ENCODE results near the gene CGB7.
A peak's percentile ranks its signal among the peaks of the same experiment; 100 is the strongest.
"Not testable (repeated sequence)": the region's sequence is repeated elsewhere in the genome, so short reads cannot be mapped to it uniquely, and the experiment has no call there.

CGB7 gene

GRCh38 chr19:49042666-49043065 lies 14.9 kb downstream of the CGB7 start:
- not testable (repeated sequence) for DNase-seq (ENCODE audit: low read depth in 2 of 3, low spot score in 2 of 3)

- DNase-seq (ENCODE audit: low read depth in 2 of 3, low spot score in 2 of 3), result no peak
Observed at GRCh38 chr19:49042177-49042576, 15.4 kb downstream of the CGB7 start.

GRCh38 chr19:49039736-49040135 lies 17.8 kb downstream of the CGB7 start:
- DNase-seq (ENCODE audit: low read depth in 2 of 3, low spot score in 2 of 3), result not testable (repeated sequence)

- not testable (repeated sequence) for DNase-seq (ENCODE audit: low read depth in 2 of 3, low spot score in 2 of 3)
Observed at GRCh38 chr19:49038557-49039276, 18.8 kb downstream of the CGB7 start.

- not testable (repeated sequence) for DNase-seq (ENCODE audit: low read depth in 2 of 3, low spot score in 2 of 3)
Observed at GRCh38 chr19:49038111-49038510, 19.4 kb downstream of the CGB7 start.

- DNase-seq (ENCODE audit: low read depth in 2 of 3, low spot score in 2 of 3), result not testable (repeated sequence)
Observed at GRCh38 chr19:49036815-49037214, 20.7 kb downstream of the CGB7 start, which contains the start of gene CGB1. CGB1 (minus strand) TSS chr19:49036895; CDS start chr19:49036711, 184 bp downstream.

GRCh38 chr19:49031642-49032301 lies 25.8 kb downstream of the CGB7 start, which contains the start of gene CGB2:
CGB2 (plus strand) TSS chr19:49031890; CDS start chr19:49032096, 206 bp downstream.
- peak; percentile 71 to 93 (median 82) for DNase-seq (ENCODE audit: low read depth in 2 of 3, low spot score in 2 of 3)

- DNase-seq (ENCODE audit: low read depth in 2 of 3, low spot score in 2 of 3), result not testable (repeated sequence)
Observed at GRCh38 chr19:49030323-49030722, 27.2 kb downstream of the CGB7 start.

- not testable (repeated sequence) for DNase-seq (ENCODE audit: low read depth in 2 of 3, low spot score in 2 of 3)
Observed at GRCh38 chr19:49029749-49030148, 27.8 kb downstream of the CGB7 start.

GRCh38 chr19:49028686-49029085 lies 28.9 kb downstream of the CGB7 start:
- not testable (repeated sequence) for DNase-seq (ENCODE audit: low read depth in 2 of 3, low spot score in 2 of 3)

GRCh38 chr19:49025599-49025998 lies 31.9 kb downstream of the CGB7 start:
- DNase-seq (ENCODE audit: low read depth in 2 of 3, low spot score in 2 of 3), result not testable (repeated sequence)

GRCh38 chr19:49025088-49025487 lies 32.5 kb downstream of the CGB7 start:
- not testable (repeated sequence) for DNase-seq (ENCODE audit: low read depth in 2 of 3, low spot score in 2 of 3)

GRCh38 chr19:49024233-49024632 lies 33.3 kb downstream of the CGB7 start, which contains the start of gene CGB3:
CGB3 (minus strand) TSS chr19:49024333; CDS start chr19:49023971, 362 bp downstream.
- not testable (repeated sequence) for DNase-seq (ENCODE audit: low read depth in 2 of 3, low spot score in 2 of 3)

- no peak for DNase-seq (ENCODE audit: low read depth in 2 of 3, low spot score in 2 of 3)
Observed at GRCh38 chr19:49022116-49022515, 35.4 kb downstream of the CGB7 start.

- DNase-seq (ENCODE audit: low read depth in 2 of 3, low spot score in 2 of 3), result no peak
Observed at GRCh38 chr19:49020931-49021895, 36.3 kb downstream of the CGB7 start.

- DNase-seq (ENCODE audit: low read depth in 2 of 3, low spot score in 2 of 3), result no peak
Observed at GRCh38 chr19:49020342-49020741, 37.2 kb downstream of the CGB7 start.

GRCh38 chr19:49019242-49019932 lies 38.2 kb downstream of the CGB7 start:
- DNase-seq (ENCODE audit: low read depth in 2 of 3, low spot score in 2 of 3), result no peak

- not testable (repeated sequence) for DNase-seq (ENCODE audit: low read depth in 2 of 3, low spot score in 2 of 3)
Observed at GRCh38 chr19:49018388-49019241, 38.9 kb downstream of the CGB7 start.

- DNase-seq (ENCODE audit: low read depth in 2 of 3, low spot score in 2 of 3), result peak in 1 of 3 experiments; percentile 35
Observed at GRCh38 chr19:49017666-49018351, 39.7 kb downstream of the CGB7 start.

Measured in activated CD8-positive, alpha-beta memory T cell treated with anti-CD3 and anti-CD28 coated beads for 48 hours (primary cell).